GM12878 (cell line): ENCODE measurements around the gene EVI5L.

Experiments
- ASH2L ChIP-seq: fragments of 300-600, 200-600 bp; sonication (generic); IDR thresholded peaks from 2 replicates; pipeline ENCODE4 v1.6.1; 2017; ENCODE audit warnings: low read depth, mild to moderate bottlenecking, borderline replicate concordance
- CEBPB ChIP-seq, 2 experiments: fragments of 150-350 bp in 1 of 2; IDR thresholded peaks; 2 replicates each; pipeline ENCODE4 v1.6.1; 2012 to 2014; ENCODE audit warnings: low read depth in 2 of 2, low read length in 2 of 2, borderline replicate concordance in 1 of 2, inconsistent platforms in 1 of 2
- ETV6 ChIP-seq, 2 experiments: fragments of 450-650 bp in 1 of 2; IDR thresholded peaks in 1 of 2; conservative IDR thresholded peaks in 1 of 2; 2 replicates each; pipeline ENCODE4 v1.6.1; 2014; ENCODE audit warnings: antibody characterized with exemption in 1 of 2, borderline replicate concordance in 1 of 2, low read depth in 1 of 2, mild to moderate bottlenecking in 1 of 2, moderate library complexity in 1 of 2
- EZH2 ChIP-seq: IDR thresholded peaks from 2 replicates; pipeline ENCODE4 v1.6.1; 2012; ENCODE audit warnings: low read depth, mild to moderate bottlenecking, control low read depth, inconsistent platforms, low read length, borderline replicate concordance; ENCODE audit not compliant: control insufficient read depth
- HDAC6 ChIP-seq: fragments of 200-600 bp; sonication (generic); IDR thresholded peaks from one replicate; pipeline ENCODE4 v1.8.0; 2017; ENCODE audit warnings: antibody characterized with exemption; ENCODE audit not compliant: unreplicated experiment
- KLF5 ChIP-seq: fragments of 450-650 bp; IDR thresholded peaks from 2 replicates; pipeline ENCODE4 v1.6.1; 2014; ENCODE audit warnings: mild to moderate bottlenecking; ENCODE audit not compliant: partially characterized antibody
- MEF2B ChIP-seq: fragments of 450-650 bp; IDR thresholded peaks from 2 replicates; pipeline ENCODE4 v1.6.1; 2018; ENCODE audit warnings: mild to moderate bottlenecking, moderate library complexity; ENCODE audit not compliant: partially characterized antibody, poor library complexity, severe bottlenecking
- NFIC ChIP-seq: IDR thresholded peaks from 2 replicates; pipeline ENCODE4 v1.6.1; 2012; ENCODE audit warnings: low read depth, mild to moderate bottlenecking, inconsistent platforms, low read length, moderate library complexity
- NR2C2 ChIP-seq: IDR thresholded peaks from 2 replicates; pipeline ENCODE4 v1.6.1; 2011; ENCODE audit warnings: borderline replicate concordance, low read depth; ENCODE audit not compliant: control insufficient read depth, insufficient read length
- POLR2A ChIP-seq: IDR thresholded peaks from 2 replicates; pipeline ENCODE4 v1.6.1; 2011; ENCODE audit warnings: low read depth, mild to moderate bottlenecking, low read length
- SMC3 ChIP-seq: IDR thresholded peaks from 2 replicates; pipeline ENCODE4 v1.6.1; 2011; ENCODE audit warnings: low read length, improper control_type of control experiment, borderline replicate concordance
- SP1 ChIP-seq: IDR thresholded peaks from one replicate; pipeline ENCODE4 v1.6.1; 2011; ENCODE audit warnings: low read depth, low read length
- USF2 ChIP-seq: IDR thresholded peaks from 2 replicates; pipeline ENCODE4 v1.6.1; 2011; ENCODE audit warnings: low read depth, low read length, improper control_type of control experiment, borderline replicate concordance
- TF ChIP-seq, protein P1 (sequence below), 3 experiments: IDR thresholded peaks in 2 of 3; conservative IDR thresholded peaks in 1 of 3; 2 replicates each; pipeline ENCODE4 v1.5.1; 2011; ENCODE audit warnings: low read depth in 3 of 3, low read length in 3 of 3, mild to moderate bottlenecking in 3 of 3, control low read depth in 2 of 3, moderate library complexity in 2 of 3, inconsistent platforms in 1 of 3, mixed read lengths in 1 of 3; ENCODE audit not compliant: control insufficient read depth in 2 of 3, insufficient read depth in 1 of 3; ENCODE audit errors: extremely low read depth in 1 of 3

GRCh38 chr19:7879836-7880235 is 49.8 kb downstream of the EVI5L start:
- TF ChIP-seq CEBPB (IDR thresholded peaks at IDR 0.05; ENCODE audit: borderline replicate concordance in 1 of 2, low read depth in 2 of 2, low read length in 2 of 2) (no peak), KLF5 (no peak), USF2 (no peak), SMC3 (no peak), ETV6 (conservative IDR thresholded peaks at IDR 0.05 in 1 of 2, IDR thresholded peaks at IDR 0.05 in 1 of 2; ENCODE audit: borderline replicate concordance in 1 of 2, low read depth in 1 of 2) (no peak), ASH2L (no peak), SP1 (no peak), NFIC (no peak), EZH2 (no peak), MEF2B (no peak), HDAC6 (no peak), NR2C2 (no peak), POLR2A (no peak)
- TF ChIP-seq, protein P1, sequence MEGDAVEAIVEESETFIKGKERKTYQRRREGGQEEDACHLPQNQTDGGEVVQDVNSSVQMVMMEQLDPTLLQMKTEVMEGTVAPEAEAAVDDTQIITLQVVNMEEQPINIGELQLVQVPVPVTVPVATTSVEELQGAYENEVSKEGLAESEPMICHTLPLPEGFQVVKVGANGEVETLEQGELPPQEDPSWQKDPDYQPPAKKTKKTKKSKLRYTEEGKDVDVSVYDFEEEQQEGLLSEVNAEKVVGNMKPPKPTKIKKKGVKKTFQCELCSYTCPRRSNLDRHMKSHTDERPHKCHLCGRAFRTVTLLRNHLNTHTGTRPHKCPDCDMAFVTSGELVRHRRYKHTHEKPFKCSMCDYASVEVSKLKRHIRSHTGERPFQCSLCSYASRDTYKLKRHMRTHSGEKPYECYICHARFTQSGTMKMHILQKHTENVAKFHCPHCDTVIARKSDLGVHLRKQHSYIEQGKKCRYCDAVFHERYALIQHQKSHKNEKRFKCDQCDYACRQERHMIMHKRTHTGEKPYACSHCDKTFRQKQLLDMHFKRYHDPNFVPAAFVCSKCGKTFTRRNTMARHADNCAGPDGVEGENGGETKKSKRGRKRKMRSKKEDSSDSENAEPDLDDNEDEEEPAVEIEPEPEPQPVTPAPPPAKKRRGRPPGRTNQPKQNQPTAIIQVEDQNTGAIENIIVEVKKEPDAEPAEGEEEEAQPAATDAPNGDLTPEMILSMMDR (IDR thresholded peaks at IDR 0.05 in 2 of 3, conservative IDR thresholded peaks at IDR 0.05 in 1 of 3; ENCODE audit: control insufficient read depth in 2 of 3, extremely low read depth in 1 of 3, insufficient read depth in 1 of 3, low read depth in 3 of 3, low read length in 3 of 3), result no peak
